Nephron (organoid): ENCODE results near the gene ZCCHC14.
A peak's percentile ranks its signal among the peaks of the same experiment; 100 is the strongest.

Experiments
- H3K27ac Mint-ChIP-seq, 3 experiments: 2 replicates each; pipeline ENCODE4 v1.8.0; 2020; ENCODE audit warnings: mixed read lengths in 3 of 3, mild to moderate bottlenecking in 2 of 3, moderate library complexity in 1 of 3
- H3K27me3 Mint-ChIP-seq: 2 replicates; pipeline ENCODE4 v1.8.0; 2021; ENCODE audit warnings: low read depth, mild to moderate bottlenecking, moderate library complexity, mixed read lengths
- H3K36me3 Mint-ChIP-seq: 2 replicates; pipeline ENCODE4 v1.8.0; 2020; ENCODE audit warnings: low read depth, mixed read lengths
- H3K4me1 Mint-ChIP-seq: 2 replicates; pipeline ENCODE4 v1.8.0; 2020; ENCODE audit warnings: mixed read lengths
- H3K4me3 Mint-ChIP-seq, 3 experiments: 2 replicates each; pipeline ENCODE4 v1.8.0; 2020; ENCODE audit warnings: mild to moderate bottlenecking in 3 of 3, mixed read lengths in 3 of 3, moderate library complexity in 2 of 3
- H3K9me3 Mint-ChIP-seq: 2 replicates; pipeline ENCODE4 v1.8.0; 2020; ENCODE audit warnings: mixed read lengths
- TF ChIP-seq, protein P1 (sequence below), 3 experiments: fragments of 200-600 bp; sonication (generic); IDR thresholded peaks; one replicate each; pipeline ENCODE4 v1.5.0; 2021; ENCODE audit warnings: antibody characterized with exemption in 3 of 3; ENCODE audit not compliant: unreplicated experiment in 3 of 3

The ZCCHC14 gene

DNA sequence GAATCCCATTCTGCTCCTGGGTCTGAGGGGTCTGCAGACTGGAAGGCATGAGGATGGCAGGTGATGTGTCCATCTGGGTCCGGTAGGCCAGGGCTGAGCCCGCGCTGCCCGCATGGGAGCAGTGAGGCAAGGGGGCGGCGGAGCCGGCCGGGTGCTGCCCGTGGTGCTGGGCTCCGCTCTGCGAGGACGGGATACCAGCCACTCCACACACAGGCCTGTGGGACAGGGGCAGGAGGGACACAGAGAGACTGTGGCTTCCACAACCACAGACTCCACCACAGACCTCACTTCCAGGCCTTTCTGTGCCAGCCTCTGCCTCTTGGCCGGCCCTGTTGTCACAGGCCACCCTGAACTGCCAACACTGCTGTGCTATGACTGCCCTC is 75.3 kb downstream of the ZCCHC14 start:
- H3K4me1 Mint-ChIP-seq, result no peaks in the 10 kb centered on the region
- H3K36me3 Mint-ChIP-seq, result peaks cover 55% of the 10 kb centered on the region
- TF ChIP-seq, protein P1, sequence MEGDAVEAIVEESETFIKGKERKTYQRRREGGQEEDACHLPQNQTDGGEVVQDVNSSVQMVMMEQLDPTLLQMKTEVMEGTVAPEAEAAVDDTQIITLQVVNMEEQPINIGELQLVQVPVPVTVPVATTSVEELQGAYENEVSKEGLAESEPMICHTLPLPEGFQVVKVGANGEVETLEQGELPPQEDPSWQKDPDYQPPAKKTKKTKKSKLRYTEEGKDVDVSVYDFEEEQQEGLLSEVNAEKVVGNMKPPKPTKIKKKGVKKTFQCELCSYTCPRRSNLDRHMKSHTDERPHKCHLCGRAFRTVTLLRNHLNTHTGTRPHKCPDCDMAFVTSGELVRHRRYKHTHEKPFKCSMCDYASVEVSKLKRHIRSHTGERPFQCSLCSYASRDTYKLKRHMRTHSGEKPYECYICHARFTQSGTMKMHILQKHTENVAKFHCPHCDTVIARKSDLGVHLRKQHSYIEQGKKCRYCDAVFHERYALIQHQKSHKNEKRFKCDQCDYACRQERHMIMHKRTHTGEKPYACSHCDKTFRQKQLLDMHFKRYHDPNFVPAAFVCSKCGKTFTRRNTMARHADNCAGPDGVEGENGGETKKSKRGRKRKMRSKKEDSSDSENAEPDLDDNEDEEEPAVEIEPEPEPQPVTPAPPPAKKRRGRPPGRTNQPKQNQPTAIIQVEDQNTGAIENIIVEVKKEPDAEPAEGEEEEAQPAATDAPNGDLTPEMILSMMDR (IDR thresholded peaks at IDR 0.05; ENCODE audit: unreplicated experiment in 3 of 3), result no peak

DNA sequence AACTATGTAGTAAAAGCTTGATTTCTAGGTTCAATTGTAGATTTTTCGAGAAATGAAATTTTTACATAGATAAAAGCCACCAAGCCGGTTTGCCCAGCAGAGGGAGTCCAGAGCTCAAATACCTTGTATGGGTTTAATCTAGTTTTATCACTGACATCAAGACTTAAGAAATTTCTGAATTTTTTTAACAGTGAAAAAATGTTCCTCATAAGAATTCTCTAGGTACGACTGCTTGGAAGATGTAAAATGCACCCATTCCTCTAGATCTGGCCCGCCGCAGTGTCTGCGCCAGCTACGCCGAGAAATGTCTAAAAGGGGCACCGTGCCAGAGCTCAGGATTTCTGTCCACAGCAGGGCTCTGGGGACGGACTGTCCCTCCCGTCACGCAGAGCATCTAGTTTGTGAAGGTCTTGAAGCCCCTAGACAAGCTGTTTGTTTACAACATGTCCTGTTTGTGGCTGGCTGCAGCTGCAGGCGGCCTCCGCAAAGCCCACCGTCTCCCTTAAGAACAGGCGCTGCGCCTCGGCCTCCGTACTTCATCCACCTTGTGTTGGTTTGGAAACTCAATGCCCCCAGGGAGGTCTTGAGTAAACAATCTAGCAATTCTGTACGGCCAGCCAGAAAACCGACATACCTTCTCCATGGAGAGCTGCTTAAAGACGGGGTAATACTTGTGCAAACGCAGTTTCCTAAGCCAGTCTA is 75.8 kb downstream of the ZCCHC14 start:
- Mint-ChIP-seq H3K4me3 (no peak overlapping the region), H3K27me3 (no peaks in the 10 kb centered on the region), H3K27ac (peak overlapping the region in 1 of 3 experiments; percentile 52), H3K36me3 (peaks cover 54% of the 10 kb centered on the region), H3K9me3 (peaks cover 2% of the 10 kb centered on the region), H3K4me1 (no peaks in the 10 kb centered on the region)
- TF ChIP-seq, protein P1 (IDR thresholded peaks at IDR 0.05; ENCODE audit: unreplicated experiment in 3 of 3), result peak; percentile 62 to 72 (median 62)

More for the DNA sequence above, 75.3 kb downstream of the ZCCHC14 start:
- Mint-ChIP-seq H3K9me3 (peaks cover 3% of the 10 kb centered on the region), H3K27ac (no peak overlapping the region), H3K4me3 (no peak overlapping the region), H3K27me3 (no peaks in the 10 kb centered on the region)

DNA sequence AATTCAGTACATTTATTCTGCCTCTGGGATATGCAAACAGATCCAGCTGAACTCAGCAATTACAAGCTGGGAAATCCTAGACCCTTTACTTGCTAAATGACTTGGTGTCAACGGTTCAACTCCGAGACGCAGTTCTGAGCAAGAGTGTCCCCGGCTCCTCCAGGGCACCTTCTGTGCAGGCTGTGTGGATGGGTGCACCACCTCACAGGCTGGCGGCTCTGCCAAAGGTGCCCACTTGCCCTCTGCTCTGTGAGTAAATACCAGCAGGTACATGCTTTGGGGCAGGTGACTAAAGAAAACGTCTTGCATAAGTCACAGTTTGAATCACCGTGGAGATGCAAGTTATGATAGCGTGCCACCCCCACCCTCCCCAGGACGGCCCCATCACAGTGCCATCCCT is 77.4 kb downstream of the ZCCHC14 start:
- Mint-ChIP-seq H3K36me3 (peaks cover 53% of the 10 kb centered on the region), H3K27ac (peak overlapping the region; percentile 49 to 80 (median 50)), H3K27me3 (no peaks in the 10 kb centered on the region), H3K4me3 (no peak overlapping the region), H3K4me1 (no peaks in the 10 kb centered on the region), H3K9me3 (no peaks in the 10 kb centered on the region)
- TF ChIP-seq, protein P1 (IDR thresholded peaks at IDR 0.05; ENCODE audit: unreplicated experiment in 3 of 3), result no peak

DNA sequence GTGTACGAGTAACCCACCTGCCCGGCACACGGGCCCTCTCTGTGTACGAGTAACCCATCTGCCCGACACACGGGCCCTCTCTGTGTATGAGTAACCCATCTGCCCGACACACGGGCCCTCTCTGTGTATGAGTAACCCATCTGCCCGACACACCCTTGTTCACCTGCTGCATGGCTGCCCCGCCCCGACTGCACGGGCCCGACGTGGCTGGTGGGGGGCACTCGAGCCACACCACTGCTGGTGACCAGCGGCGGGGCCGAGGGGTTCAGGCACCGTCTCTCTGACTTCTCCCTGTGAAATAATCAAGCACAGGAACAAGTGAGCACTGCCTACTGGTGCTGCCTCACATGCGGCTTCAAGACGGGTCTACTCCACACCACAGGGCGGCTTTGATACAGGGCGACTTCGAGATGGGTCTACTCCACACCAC is 78.6 kb downstream of the ZCCHC14 start:
- no peak overlapping the region for H3K4me3 Mint-ChIP-seq
- H3K36me3 Mint-ChIP-seq, result peaks cover 49% of the 10 kb centered on the region
- no peaks in the 10 kb centered on the region for H3K9me3 Mint-ChIP-seq
- H3K27me3 Mint-ChIP-seq, result no peaks in the 10 kb centered on the region
- no peaks in the 10 kb centered on the region for H3K4me1 Mint-ChIP-seq
- TF ChIP-seq, protein P1 (IDR thresholded peaks at IDR 0.05; ENCODE audit: unreplicated experiment in 3 of 3), result no peak
- H3K27ac Mint-ChIP-seq, result peak overlapping the region in 2 of 3 experiments; percentile 71 to 77

DNA sequence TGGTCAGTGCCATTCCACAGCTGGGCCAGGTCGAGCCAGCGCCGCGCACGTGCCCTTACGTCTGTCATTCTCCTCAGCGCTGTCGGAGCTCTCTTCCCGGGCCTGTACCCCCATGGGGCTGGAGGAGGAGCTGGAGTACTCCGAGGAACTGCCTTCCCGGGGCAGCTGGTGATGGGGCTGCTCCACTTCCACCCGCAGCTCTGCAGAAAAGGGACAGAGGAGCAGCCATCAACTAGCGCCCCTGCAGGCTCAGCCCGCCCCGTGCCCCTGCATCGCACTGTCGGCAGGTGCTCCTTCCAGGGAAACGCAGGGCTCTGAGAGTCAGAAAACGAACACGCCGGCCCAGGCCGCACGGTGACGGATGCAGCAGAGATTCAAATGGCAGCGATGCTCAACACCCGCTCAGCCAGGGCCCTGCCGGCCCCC is 79.8 kb downstream of the ZCCHC14 start:
- H3K27me3 Mint-ChIP-seq, result no peaks in the 10 kb centered on the region
- H3K36me3 Mint-ChIP-seq, result peaks cover 54% of the 10 kb centered on the region
- H3K27ac Mint-ChIP-seq, result no peak overlapping the region
- no peaks in the 10 kb centered on the region for H3K9me3 Mint-ChIP-seq
- H3K4me3 Mint-ChIP-seq, result no peak overlapping the region
- H3K4me1 Mint-ChIP-seq, result no peaks in the 10 kb centered on the region
- TF ChIP-seq, protein P1 (IDR thresholded peaks at IDR 0.05; ENCODE audit: unreplicated experiment in 3 of 3), result no peak
